Glomerular endothelial cell (primary cell): Measurements from ENCODE around the gene NMT1. TPM values are rescaled to one million over a fixed set of nuclear protein-coding genes. Genes with fewer than 3 reads are reported as not detected.
"Not testable (repeated sequence)": the region's sequence is repeated elsewhere in the genome, so short reads cannot be mapped to it uniquely, and the experiment has no call there.

Source experiments
- DNase-seq: peaks from one replicate; pipeline ENCODE4 v3.0.0-alpha.2; 2011; ENCODE audit warnings: low read depth, low spot score; ENCODE audit errors: extremely low read depth
- total RNA-seq: library from RNA; depleted of rRNA; stranded (reverse); fragments of >200 nt; gene quantifications from 2 replicates; pipeline ENCODE4 v1.2.3, GENCODE V29; 2015

The NMT1 gene
- total RNA-seq, 1 donor from 2014 or later = 205 TPM

GRCh38 chr17:45117334-45117733 is 56.2 kb downstream of the NMT1 start:
- no peak for DNase-seq

- no peak for DNase-seq
These were observed 56.9 kb downstream of the NMT1 start for GRCh38 chr17:45117848-45118646.

- no peak for DNase-seq
These were observed 57.6 kb downstream of the NMT1 start for GRCh38 chr17:45118691-45119090.

- DNase-seq = no peak
These were observed 58.8 kb downstream of the NMT1 start for GRCh38 chr17:45119964-45120363.

GRCh38 chr17:45120558-45120957 is 59.4 kb downstream of the NMT1 start:
- DNase-seq = no peak

- DNase-seq = no peak
These were observed 59.9 kb downstream of the NMT1 start for GRCh38 chr17:45121055-45121454.

- no peak for DNase-seq
These were observed 62.1 kb downstream of the NMT1 start for GRCh38 chr17:45123076-45123770.

- no peak for DNase-seq
These were observed 63.0 kb downstream of the NMT1 start for GRCh38 chr17:45123930-45124796.

GRCh38 chr17:45124797-45125122 is 63.6 kb downstream of the NMT1 start:
- not testable (repeated sequence) for DNase-seq

- DNase-seq = no peak
These were observed 64.4 kb downstream of the NMT1 start for GRCh38 chr17:45125509-45125908.

GRCh38 chr17:45127207-45127547 is 66.1 kb downstream of the NMT1 start:
- DNase-seq = no peak

GRCh38 chr17:45127548-45128300 is 66.6 kb downstream of the NMT1 start:
- DNase-seq = no peak

GRCh38 chr17:45128331-45128730 is 67.2 kb downstream of the NMT1 start:
- no peak for DNase-seq

- DNase-seq = no peak
These were observed 67.9 kb downstream of the NMT1 start for GRCh38 chr17:45128989-45129388.

- no peak for DNase-seq
These were observed 68.4 kb downstream of the NMT1 start for GRCh38 chr17:45129426-45129939.

GRCh38 chr17:45129940-45130680 is 69.0 kb downstream of the NMT1 start:
- DNase-seq = no peak

GRCh38 chr17:45130681-45131615 is 69.8 kb downstream of the NMT1 start:
- DNase-seq = no peak

- no peak for DNase-seq
These were observed 70.7 kb downstream of the NMT1 start for GRCh38 chr17:45131616-45132319.
